ENCODE results near the gene MEIS1.
A peak's percentile ranks its signal among the peaks of the same experiment; 100 is the strongest.

Gene MEIS1

DNA sequence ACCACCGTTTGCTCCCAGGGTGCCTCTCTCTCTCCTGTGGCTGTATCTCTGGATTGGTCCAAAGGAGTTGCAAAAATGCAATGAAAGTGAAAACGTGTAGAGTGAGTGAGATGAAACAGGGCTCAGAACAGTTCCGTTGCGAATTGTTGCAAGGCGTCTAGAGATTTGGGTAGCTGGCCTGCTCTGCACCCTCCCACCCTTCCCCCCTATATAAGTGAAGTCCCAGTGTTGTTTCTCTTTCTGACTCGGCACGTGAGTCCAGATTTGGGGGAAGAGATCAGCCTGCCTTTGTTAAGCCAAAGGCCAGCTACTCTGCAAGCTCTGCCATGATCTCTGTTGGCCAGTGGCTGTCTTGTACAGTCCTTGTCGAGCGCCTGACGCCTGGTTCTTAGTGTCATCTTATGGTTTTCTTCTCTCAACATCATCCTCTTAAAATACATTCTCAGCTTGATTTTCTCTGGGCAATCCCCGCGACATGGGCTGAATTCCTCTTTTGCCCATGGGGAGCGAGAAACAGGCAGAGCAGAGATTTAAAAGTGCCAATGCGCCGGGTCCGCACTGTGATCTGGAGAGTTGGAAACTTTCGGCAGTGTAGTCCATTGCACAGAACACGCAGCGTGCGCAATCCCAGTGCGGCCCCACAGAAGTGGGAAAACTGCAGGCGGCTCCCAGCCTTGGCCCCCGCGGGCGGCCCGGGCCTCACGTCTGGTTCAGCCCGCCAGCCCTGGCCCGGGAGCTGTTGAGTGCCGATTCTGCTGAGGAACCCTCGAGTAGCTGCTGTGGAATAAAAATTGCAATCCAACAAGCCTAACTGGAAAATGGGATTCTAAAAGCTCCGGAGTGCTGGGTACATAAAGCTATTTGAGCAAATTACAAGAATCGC is 9.3 kb downstream of the MEIS1 start:
- DNase-seq: no peak

DNA sequence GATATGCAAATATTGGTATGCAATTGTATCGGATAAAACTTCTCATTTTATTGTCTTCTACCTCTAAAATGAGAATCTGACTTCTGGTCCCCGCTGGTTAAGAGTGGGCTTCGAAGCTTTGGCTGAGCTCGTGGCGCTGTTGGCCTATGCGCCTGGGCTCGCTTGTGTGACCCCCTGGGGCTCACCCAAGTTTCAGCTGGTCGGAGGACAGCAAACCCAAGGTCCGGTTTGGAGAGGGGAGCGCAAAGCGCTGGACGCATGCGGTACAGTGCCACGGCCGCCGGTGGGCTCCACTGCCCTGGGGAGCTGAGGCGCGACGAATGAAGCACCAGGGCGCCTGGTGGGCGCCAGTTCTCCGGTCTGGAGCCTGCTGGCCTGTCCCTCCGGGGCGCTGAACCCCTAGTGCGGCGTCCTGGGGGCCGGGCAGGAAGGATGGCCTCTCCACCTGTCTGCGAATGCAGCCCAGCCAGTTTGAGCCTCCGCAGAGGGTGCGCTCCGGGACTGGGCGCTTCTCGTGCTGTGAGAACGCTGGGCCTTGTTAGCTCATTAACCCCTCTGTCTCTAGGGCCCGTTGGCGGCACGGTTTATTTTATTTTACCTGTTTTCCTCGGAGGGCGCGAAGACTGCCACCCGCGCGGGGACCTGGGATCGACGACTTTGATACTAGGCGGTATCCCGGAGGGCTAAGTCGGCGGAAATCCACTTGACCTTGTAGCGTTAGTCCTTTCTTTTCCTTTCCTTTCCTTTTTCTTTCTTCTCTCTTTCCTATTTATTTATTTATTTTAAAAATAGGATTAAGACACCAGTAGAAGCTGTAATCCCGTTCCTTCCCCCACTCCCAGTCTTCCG is 10.4 kb downstream of the MEIS1 start:
- peak in 2 of 56 donors; percentile 19 to 36 for DNase-seq

DNA sequence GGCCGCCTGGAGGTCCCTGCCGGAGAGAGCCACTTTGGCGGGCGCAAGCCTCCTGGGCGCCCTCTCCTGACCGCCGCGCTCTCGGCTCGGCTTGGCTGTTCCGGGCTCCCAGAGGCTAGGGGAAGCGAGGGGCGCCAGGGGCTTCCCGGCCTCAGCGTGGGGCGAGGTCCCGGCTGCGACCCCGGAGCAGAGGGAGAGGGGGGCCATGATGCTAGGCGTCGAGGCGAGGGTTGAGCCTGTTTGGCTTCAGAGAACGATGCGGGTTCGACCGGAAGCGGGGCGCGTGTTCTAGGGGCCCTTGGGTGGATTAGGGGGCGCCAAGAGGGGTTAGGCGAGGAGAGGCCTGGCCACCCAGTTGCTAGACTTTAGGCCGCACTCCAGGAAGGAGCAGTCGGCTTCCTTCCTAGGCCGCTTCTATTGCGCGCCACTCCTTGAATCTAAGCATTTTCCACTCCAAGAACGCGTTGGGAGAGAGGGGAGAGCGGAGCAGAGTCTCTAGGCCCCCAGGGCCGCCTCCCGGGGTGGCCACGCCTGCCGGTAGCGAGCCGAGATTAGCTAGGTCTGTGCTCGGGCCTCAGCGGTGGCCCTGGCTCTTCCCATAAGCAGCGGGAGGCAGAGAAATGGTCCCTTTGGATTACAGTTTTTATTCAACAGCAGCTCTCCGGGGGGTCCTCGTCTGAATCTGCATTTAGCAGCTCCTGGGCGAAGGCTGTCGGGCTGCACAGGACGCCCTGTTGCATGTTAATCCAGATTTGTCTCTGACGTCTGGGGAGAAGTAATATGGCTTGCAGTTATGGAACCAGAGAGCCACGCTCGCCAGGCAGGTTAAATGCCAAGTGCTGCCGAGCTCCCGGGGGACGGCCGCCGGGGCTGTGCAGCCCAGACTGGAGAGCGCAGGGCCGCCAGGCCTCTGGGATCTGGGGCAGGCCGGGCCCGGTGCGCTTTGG is 11.3 kb downstream of the MEIS1 start:
- peak in 4 of 56 donors; percentile 34 to 46 (median 35) for DNase-seq

DNA sequence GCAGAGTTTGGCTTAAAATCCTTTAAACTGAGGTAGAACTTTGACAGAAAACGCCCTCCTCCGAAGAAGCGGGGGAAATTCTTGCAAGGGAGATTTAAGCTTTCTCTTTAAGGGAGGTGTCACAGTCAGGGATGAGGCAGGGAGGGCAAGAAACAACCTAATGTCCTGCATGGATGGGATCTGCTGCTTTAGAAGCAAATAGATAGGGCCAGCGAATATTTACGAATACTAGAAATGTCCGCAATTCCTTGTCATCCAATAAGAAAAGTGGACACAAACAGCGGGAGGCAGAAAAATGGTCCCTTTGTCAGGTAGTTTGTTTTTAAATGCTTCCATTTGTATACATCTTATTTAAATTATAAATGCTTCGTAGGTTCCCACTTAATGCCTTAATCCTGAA is 12.0 kb downstream of the MEIS1 start:
- DNase-seq: no peak

- DNase-seq: no peak
These were observed 12.8 kb downstream of the MEIS1 start for GRCh38 chr2:66447677-66448076.

DNA sequence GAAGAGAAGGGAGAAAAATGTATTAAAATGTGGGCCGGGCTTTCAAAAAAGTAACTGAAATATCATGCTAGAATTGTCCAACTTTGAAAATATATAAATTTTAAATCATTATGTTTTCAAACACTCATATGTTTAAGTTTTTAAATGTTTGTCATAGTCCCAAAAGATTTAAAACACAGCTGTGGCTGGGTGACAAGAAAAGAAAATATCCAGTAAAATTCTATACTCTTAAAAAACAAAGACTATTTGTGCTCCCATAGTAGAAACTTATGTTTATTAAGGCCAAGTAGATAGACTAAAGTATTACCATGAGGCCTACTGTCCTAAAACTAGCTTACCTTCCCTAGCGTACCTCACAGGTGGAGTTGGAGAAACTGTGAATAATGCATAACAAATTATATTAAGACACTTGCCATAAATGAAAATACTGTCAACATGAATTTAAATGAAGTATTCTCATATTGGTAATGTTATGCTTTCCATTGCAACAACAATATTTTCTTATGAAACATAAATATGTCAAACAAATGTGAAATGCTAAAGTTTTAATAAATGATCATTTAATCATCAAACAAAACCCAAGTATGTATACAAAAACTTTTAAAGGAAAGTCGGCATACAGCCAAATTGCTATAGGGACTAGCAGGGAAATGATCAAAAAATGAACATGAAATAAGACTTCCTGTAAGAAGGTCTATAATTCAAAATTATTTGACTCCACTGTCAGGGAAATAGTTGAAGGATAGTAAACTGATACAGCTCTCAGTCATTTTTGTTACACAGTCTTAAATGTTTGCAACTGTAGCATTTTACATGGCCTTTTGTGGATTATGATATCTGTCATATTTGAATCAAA is 13.4 kb downstream of the MEIS1 start:
- no peak for DNase-seq

- DNase-seq: no peak
These were observed 17.3 kb downstream of the MEIS1 start for GRCh38 chr2:66452214-66452613.

DNA sequence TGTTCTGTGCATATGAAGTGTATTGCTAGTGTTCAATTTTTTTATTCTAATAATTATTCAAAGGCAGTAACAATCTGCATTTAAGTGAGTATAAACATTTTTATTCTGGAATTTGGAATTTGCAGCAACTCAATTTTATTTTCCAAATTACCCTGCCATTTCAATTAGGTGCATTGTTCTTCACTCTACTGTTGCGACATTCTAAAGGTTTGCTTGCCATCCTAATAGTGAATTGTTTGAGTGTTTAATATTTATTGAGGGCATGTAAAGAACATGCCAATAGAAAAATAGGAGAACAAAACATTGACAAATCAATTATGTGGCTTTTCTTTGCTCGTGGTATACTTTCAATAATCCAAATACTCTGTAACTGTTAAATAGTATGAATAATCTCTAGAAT is 18.0 kb downstream of the MEIS1 start:
- DNase-seq: no peak

- DNase-seq: no peak
These were observed 20.6 kb downstream of the MEIS1 start for GRCh38 chr2:66455490-66455889.

DNA sequence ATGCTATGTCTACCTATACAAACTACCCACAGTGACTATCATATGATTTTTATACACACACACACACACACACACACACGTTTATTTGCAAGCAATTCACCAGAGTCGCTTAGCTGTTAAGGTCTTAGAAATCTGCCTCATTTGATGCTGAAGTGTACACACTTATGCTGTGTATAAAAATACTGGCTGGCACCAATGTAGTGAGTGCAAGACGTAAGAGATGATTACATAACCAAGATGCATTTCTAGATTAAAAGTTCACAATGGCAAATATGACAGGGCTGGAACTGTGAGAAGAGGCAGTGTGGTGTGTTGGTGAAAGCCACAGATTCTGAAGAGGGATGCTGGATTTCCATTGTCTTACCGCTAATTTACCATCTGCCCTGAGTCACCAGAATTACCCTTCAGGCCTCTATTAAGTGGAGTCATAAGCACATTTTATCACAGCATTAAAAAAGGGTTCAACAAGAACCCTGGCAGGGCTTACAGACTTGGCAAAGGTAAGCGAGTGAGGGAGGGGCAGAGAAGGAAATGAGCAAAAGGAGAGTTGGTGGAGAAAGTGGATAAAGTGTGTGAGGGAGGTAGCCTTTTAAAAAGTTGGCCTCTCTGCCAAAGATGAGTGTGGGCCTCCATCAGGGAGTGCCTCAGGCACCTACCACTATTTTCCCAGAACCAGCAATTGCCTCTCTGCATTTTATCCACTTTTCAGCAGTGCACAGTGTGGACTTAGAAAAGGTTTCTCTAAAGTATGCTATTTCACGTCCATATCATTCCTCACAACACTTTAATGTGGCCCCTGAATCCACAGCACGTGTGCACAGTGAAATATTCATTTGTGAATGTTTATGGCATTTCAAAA is 21.5 kb downstream of the MEIS1 start:
- no peak for DNase-seq

DNA sequence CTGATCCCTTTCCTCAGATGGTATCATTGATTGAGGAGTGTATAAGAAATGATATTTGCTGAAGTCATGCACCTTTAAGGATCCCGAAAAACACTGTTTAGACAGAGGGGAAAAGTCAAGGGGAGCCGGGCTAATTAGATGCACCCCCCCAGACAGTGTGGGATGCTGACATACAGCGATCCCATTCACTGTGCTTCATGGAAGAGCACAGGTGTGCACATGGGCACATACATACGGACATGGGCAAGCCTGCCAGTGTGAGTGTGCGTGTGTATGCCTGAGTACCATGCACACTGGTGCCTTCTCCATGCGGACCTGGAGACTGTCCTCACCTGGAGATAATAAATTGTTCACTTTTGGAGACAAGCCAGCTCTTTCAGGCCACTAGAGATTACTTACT is 22.6 kb downstream of the MEIS1 start:
- DNase-seq: no peak

DNA sequence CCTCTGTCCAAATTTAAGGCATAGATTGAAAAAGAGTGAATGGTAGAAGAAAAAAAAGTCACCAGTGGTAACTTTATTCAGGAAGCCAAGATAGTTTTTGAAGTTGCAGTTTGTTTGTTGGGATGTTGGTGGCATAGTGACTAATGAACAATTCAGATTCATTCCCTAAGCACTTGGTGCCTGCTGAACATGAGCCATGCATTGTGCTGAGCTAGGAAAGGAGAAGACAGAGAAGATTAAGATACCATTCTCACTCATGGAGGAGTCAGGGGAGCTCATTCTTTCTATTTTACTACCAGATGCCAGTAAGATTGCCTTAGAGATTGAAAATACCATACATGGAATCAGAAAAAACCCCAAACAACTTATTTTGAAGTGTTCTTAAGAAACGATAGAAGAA is 25.1 kb downstream of the MEIS1 start:
- no peak for DNase-seq

- no peak for DNase-seq
These were observed 26.2 kb downstream of the MEIS1 start for GRCh38 chr2:66461001-66461663.

GRCh38 chr2:66461664-66462500 is 27.0 kb downstream of the MEIS1 start:
- DNase-seq: peak in 2 of 56 donors; percentile 7 to 48

DNA sequence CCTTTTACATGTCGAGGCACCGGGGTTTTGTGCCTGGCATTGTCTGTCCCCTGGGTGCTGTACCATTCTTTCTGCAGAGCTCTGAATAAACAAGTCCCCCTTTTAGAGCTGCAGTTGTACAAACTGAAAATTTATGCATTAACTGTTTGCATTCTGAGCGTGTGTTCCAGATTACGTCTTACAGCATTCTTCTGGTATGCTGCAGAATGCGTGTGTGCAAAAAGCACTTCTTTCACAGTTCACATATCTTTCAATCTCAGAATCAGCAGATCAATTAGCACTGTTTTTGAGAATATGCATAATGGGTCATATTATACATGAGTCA is 27.5 kb downstream of the MEIS1 start:
- DNase-seq: peak in 1 of 56 donors; percentile 24

DNA sequence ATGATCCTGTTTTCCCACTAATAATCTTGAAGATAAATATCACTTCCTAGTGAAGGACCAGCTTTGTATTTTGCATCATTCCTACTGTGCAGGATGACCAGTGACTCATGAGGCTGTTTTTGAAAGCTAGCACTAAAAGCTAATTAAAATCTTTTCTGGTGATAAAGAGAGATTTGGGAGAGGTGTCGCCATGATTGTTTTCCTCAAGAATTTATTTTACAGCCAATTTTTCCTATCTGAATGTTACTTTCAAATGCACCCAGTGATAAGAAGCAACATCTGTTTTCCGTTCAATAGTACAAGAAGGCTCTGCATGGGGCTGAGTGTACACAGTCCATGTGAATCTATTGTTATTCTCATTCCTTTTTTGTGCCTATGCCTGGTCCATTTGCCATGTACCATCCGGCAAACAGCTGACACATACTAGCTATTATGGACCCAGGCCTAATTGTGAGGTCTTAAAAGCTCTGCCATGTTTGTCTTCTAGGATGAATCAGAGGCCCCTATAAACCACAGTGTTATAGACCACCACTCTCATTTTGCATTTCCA is 28.4 kb downstream of the MEIS1 start:
- no peak for DNase-seq

DNA sequence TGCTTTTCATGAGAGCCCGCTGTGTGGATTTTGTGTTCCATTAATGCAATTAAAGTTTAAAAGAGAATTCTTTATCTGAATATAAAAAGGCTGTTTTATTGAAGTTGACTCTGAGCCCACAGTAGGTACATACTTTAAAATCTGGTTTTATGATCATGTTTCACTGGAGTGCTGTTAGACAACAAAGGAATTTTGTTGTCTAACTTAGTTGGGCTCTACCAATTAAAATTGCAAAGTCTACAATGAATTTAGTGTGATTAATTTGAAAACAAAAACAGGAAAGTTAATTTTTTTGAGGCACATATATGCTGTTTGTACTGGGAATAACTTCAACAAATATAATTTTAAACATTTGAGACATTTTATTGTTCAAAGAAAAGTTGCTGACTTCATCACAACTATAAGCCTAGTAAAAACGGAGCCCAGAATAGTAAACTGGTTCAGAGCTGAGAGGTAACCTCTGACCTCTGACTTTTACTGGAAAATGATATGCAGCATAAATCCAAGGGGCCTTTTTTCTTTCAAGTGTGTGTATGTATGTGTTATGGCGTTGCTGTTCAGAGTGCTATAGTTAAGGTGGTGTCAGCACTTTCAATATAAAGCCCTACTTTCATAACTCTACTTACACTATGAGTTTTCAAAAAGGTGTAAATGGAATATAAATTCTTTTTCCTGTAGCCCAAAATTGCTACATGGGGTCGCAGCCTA is 30.2 kb downstream of the MEIS1 start:
- DNase-seq: no peak
